GM23338 (cell line): ENCODE measurements around the gene ACAT2. TPM values are rescaled to one million over a fixed set of nuclear protein-coding genes. Genes with fewer than 3 reads are reported as not detected.
A peak's percentile ranks its signal among the peaks of the same experiment; 100 is the strongest.

Experiments used
- ATAC-seq: fragments of 200-7000 bp; cut with Tn5 transposase; 3 replicates; pipeline ENCODE4 v1.9.1; 2020
- DNase-seq: peaks from one replicate; pipeline ENCODE4 v3.0.0-alpha.2; 2015; ENCODE audit warnings: low spot score
- H2AFZ ChIP-seq: fragments of 200-600 bp; sonication (generic); 2 replicates; pipeline ENCODE4 v1.8.0; 2016; ENCODE audit warnings: antibody characterized with exemption, mild to moderate bottlenecking, moderate library complexity
- H3F3A ChIP-seq: fragments of 200-600 bp; sonication (generic); replicated peaks from 2 replicates; pipeline ENCODE4 v1.8.0; 2017; ENCODE audit warnings: antibody characterized with exemption, mixed run types, low read depth
- H3K27ac ChIP-seq: fragments of 200-600 bp; sonication (generic); 2 replicates; pipeline ENCODE4 v1.6.1; 2016; ENCODE audit warnings: low read depth
- H3K27me3 ChIP-seq: fragments of 200-600 bp; sonication (generic); 2 replicates; pipeline ENCODE4 v1.8.0; 2016; ENCODE audit warnings: mild to moderate bottlenecking, mixed run types, moderate library complexity; ENCODE audit not compliant: insufficient read depth
- H3K36me3 ChIP-seq: fragments of 200-600 bp; sonication (generic); 2 replicates; pipeline ENCODE4 v1.8.0; 2016; ENCODE audit warnings: mild to moderate bottlenecking; ENCODE audit not compliant: insufficient read depth
- H3K4me1 ChIP-seq: fragments of 200-600 bp; sonication (generic); 2 replicates; pipeline ENCODE4 v1.8.0; 2016; ENCODE audit warnings: mild to moderate bottlenecking, moderate library complexity; ENCODE audit not compliant: insufficient read depth
- H3K4me2 ChIP-seq: fragments of 200-600 bp; sonication (generic); 2 replicates; pipeline ENCODE4 v1.7.1; 2017; ENCODE audit warnings: mixed run types
- H3K4me3 ChIP-seq: fragments of 200-600 bp; sonication (generic); 2 replicates; pipeline ENCODE4 v1.6.1; 2016; ENCODE audit warnings: mixed run types
- H3K79me2 ChIP-seq: fragments of 200-600 bp; sonication (generic); replicated peaks from 2 replicates; pipeline ENCODE4 v1.8.0; 2017; ENCODE audit warnings: mild to moderate bottlenecking; ENCODE audit not compliant: insufficient read depth
- H3K9me2 ChIP-seq: fragments of 200-600 bp; sonication (generic); 2 replicates; pipeline ENCODE4 v1.8.0; 2017; ENCODE audit not compliant: insufficient read depth
- H4K20me1 ChIP-seq: fragments of 200-600 bp; sonication (generic); replicated peaks from 2 replicates; pipeline ENCODE4 v1.8.0; 2017; ENCODE audit warnings: mild to moderate bottlenecking; ENCODE audit not compliant: insufficient read depth
- H3K27ac Mint-ChIP-seq: 2 replicates; pipeline ENCODE4 v1.8.0; 2020; ENCODE audit warnings: inconsistent platforms, mild to moderate bottlenecking, moderate library complexity, mixed read lengths
- H3K27me3 Mint-ChIP-seq: 3 replicates; pipeline ENCODE4 v1.8.0; 2022; ENCODE audit warnings: low read depth, mild to moderate bottlenecking, moderate library complexity, mixed read lengths, inconsistent platforms; ENCODE audit not compliant: insufficient read depth, poor library complexity
- H3K36me3 Mint-ChIP-seq: 3 replicates; pipeline ENCODE4 v1.8.0; 2021; ENCODE audit warnings: low read depth, mild to moderate bottlenecking, inconsistent platforms, moderate library complexity, mixed read lengths
- H3K4me1 Mint-ChIP-seq: 3 replicates; pipeline ENCODE4 v1.8.0; 2020; ENCODE audit warnings: mild to moderate bottlenecking, inconsistent platforms, mixed read lengths
- H3K4me3 Mint-ChIP-seq: 3 replicates; pipeline ENCODE4 v1.8.0; 2021; ENCODE audit warnings: moderate library complexity, mild to moderate bottlenecking, inconsistent platforms, mixed read lengths
- H3K9me3 Mint-ChIP-seq: 3 replicates; pipeline ENCODE4 v1.8.0; 2020; ENCODE audit warnings: moderate library complexity, mild to moderate bottlenecking, inconsistent platforms, mixed read lengths
- CREB1 ChIP-seq: fragments of 250-450 bp; sonication (Bioruptor Pico); IDR thresholded peaks from 2 replicates; pipeline ENCODE4 v1.5.0; 2020; ENCODE audit warnings: low read depth, mild to moderate bottlenecking, moderate library complexity
- CTCF ChIP-seq, 2 experiments: fragments of 200-600 bp in 1 of 2; sonication (generic) in 1 of 2; conservative IDR thresholded peaks; 2 replicates each; pipeline versions ENCODE4 v1.5.1 to v1.6.1; 2016 to 2017; ENCODE audit warnings: antibody characterized with exemption in 2 of 2, low read depth in 2 of 2, mild to moderate bottlenecking in 2 of 2, moderate library complexity in 1 of 2
- ETS1 ChIP-seq: IDR thresholded peaks from 2 replicates; pipeline ENCODE4 v1.6.1; 2016; ENCODE audit warnings: antibody characterized with exemption
- EZH2 ChIP-seq: fragments of 200-600 bp; sonication (generic); IDR thresholded peaks from one replicate; pipeline ENCODE4 v1.8.0; 2017; ENCODE audit warnings: antibody characterized with exemption, mild to moderate bottlenecking, low read depth; ENCODE audit not compliant: unreplicated experiment
- EZH2phosphoT487 ChIP-seq: fragments of 200-600 bp; sonication (generic); IDR thresholded peaks from one replicate; pipeline ENCODE4 v1.8.1; 2018; ENCODE audit warnings: antibody characterized with exemption; ENCODE audit not compliant: unreplicated experiment
- JUNB ChIP-seq: IDR thresholded peaks from one replicate; pipeline ENCODE4 v1.6.1; 2016; ENCODE audit warnings: antibody characterized with exemption; ENCODE audit not compliant: unreplicated experiment
- POLR2AphosphoS5 ChIP-seq: IDR thresholded peaks from 2 replicates; pipeline ENCODE4 v1.6.1; 2016; ENCODE audit warnings: antibody characterized with exemption, low read depth
- REST ChIP-seq: IDR thresholded peaks from one replicate; pipeline ENCODE4 v1.6.1; 2018; ENCODE audit warnings: antibody characterized with exemption; ENCODE audit not compliant: unreplicated experiment
- STAT1 ChIP-seq: IDR thresholded peaks from one replicate; pipeline ENCODE4 v1.6.1; 2016; ENCODE audit warnings: antibody characterized with exemption; ENCODE audit not compliant: unreplicated experiment
- ZNF114 ChIP-seq: fragments of 250-450 bp; sonication (Bioruptor Pico); IDR thresholded peaks from 2 replicates; pipeline ENCODE4 v1.5.0; 2020; ENCODE audit warnings: mild to moderate bottlenecking, moderate library complexity
- ZNF331 ChIP-seq: fragments of 250-450 bp; sonication (Bioruptor Pico); IDR thresholded peaks from 2 replicates; pipeline ENCODE4 v1.5.0; 2020; ENCODE audit warnings: low read depth, mild to moderate bottlenecking, moderate library complexity
- polyA plus RNA-seq: library from polyadenylated mRNA; unstranded; fragments of >200 nt; fragmentation: Nextera tagmentation; extraction: Ambion mirVana; gene quantifications from 2 replicates; pipeline ENCODE4 v1.2.1, GENCODE V29; 2016
- total RNA-seq: library from RNA; depleted of rRNA; stranded (reverse); fragments of >200 nt; shearing (Covaris generic); gene quantifications from 2 replicates; pipeline ENCODE4 v1.2.3, GENCODE V29; 2014

The ACAT2 gene
- total and polyA plus RNA-seq, 2 experiments from 2014 or later: 108 to 151 TPM

GRCh38 chr6:159754401-159754800, 7.4 kb upstream of the ACAT2 start (continued):
- no peak for TF ChIP-seq ETS1
- no peak for TF ChIP-seq ZNF114 (CRISPR knock-in tag)
- TF ChIP-seq REST: no peak
- no peak for TF ChIP-seq STAT1
- TF ChIP-seq CTCF (conservative IDR thresholded peaks at IDR 0.05; ENCODE audit: low read depth in 2 of 2): no peak

GRCh38 chr6:159754959-159755914, 6.6 kb upstream of the ACAT2 start:
- Mint-ChIP-seq H3K27me3 (no peaks in the 10 kb centered on the region), H3K4me3 (no peak overlapping the region)
- TF ChIP-seq ZNF331 (CRISPR knock-in tag): no peak
- TF ChIP-seq EZH2: no peak
- no peak for TF ChIP-seq REST
- no peak for TF ChIP-seq STAT1
- TF ChIP-seq JUNB: no peak
- TF ChIP-seq EZH2phosphoT487: no peak
- no peak for TF ChIP-seq CREB1 (CRISPR knock-in tag)
- no peak for TF ChIP-seq POLR2AphosphoS5
- no peak for TF ChIP-seq ETS1
- TF ChIP-seq ZNF114 (CRISPR knock-in tag): no peak
- no peak for TF ChIP-seq CTCF (conservative IDR thresholded peaks at IDR 0.05; ENCODE audit: low read depth in 2 of 2)

More at GRCh38 chr6:159754959-159755914, 6.6 kb upstream of the ACAT2 start:
- Histone ChIP-seq H4K20me1 (0 out of 2 replicates have a peak, but pooled peaks cover 4% of the 10 kb centered on the region), H2AFZ (no peak overlapping the region), H3K4me3 (no peak overlapping the region), H3F3A (peaks cover 7% of the 10 kb centered on the region; the same call in 1 of the 2 replicates), H3K9me2 (no peaks in the 10 kb centered on the region), H3K27ac (0 out of 2 replicates have a peak overlapping the region, but pooled peaks have one; percentile 17), H3K27me3 (no peaks in the 10 kb centered on the region), H3K36me3 (peaks cover 52% of the 10 kb centered on the region; the same call in 1 of the 2 replicates), H3K4me1 (peaks cover 9% of the 10 kb centered on the region), H3K4me2 (no peak overlapping the region), H3K79me2 (peaks cover 16% of the 10 kb centered on the region; the same call in 1 of the 2 replicates)
- Mint-ChIP-seq H3K4me1 (peaks cover 17% of the 10 kb centered on the region), H3K9me3 (no peaks in the 10 kb centered on the region), H3K27ac (no peak overlapping the region), H3K36me3 (peaks cover 81% of the 10 kb centered on the region)
- no peak for DNase-seq
- ATAC-seq: no peak
